H9 (cell line): Measurements from ENCODE around the gene ANKRD13B. TPM values are rescaled to one million over a fixed set of nuclear protein-coding genes. Genes with fewer than 3 reads are reported as not detected.

Experiments
- DNase-seq: peaks from one replicate; pipeline ENCODE4 v3.0.0-alpha.2; 2017
- H2AFZ ChIP-seq: one replicate; pipeline ENCODE4 v1.6.1; 2013; ENCODE audit warnings: mild to moderate bottlenecking, low read length, control low read depth, moderate library complexity
- H2AK5ac ChIP-seq: 2 replicates; pipeline ENCODE4 v1.6.1; 2013; ENCODE audit warnings: low read length, control low read depth, mixed read lengths; ENCODE audit not compliant: insufficient read length
- H2BK120ac ChIP-seq: one replicate; pipeline ENCODE4 v1.6.1; 2013; ENCODE audit warnings: low read depth, mild to moderate bottlenecking, low read length, control low read depth, inconsistent platforms; ENCODE audit not compliant: poor library complexity, severe bottlenecking
- H2BK12ac ChIP-seq: 2 replicates; pipeline ENCODE4 v1.6.1; 2013; ENCODE audit warnings: low read length, control low read depth, mixed read lengths, low read depth; ENCODE audit not compliant: insufficient read length
- H2BK15ac ChIP-seq: 2 replicates; pipeline ENCODE4 v1.6.1; 2013; ENCODE audit warnings: low read depth, low read length, control low read depth
- H2BK20ac ChIP-seq: one replicate; pipeline ENCODE4 v1.6.1; 2013; ENCODE audit warnings: low read depth, mild to moderate bottlenecking, low read length, control low read depth, inconsistent platforms; ENCODE audit not compliant: poor library complexity, severe bottlenecking
- H2BK5ac ChIP-seq: 2 replicates; pipeline ENCODE4 v1.6.1; 2013; ENCODE audit warnings: low read length, control low read depth, mixed read lengths; ENCODE audit not compliant: insufficient read length
- H3K14ac ChIP-seq: 2 replicates; pipeline ENCODE4 v1.6.1; 2013; ENCODE audit warnings: low read length, control low read depth; ENCODE audit not compliant: insufficient read depth
- H3K18ac ChIP-seq: 2 replicates; pipeline ENCODE4 v1.6.1; 2013; ENCODE audit warnings: low read depth, mild to moderate bottlenecking, mixed read lengths, low read length, control low read depth; ENCODE audit not compliant: insufficient read length
- H3K23ac ChIP-seq: 2 replicates; pipeline ENCODE4 v1.6.1; 2013; ENCODE audit warnings: low read length, control low read depth, mixed read lengths, low read depth; ENCODE audit not compliant: insufficient read length
- H3K23me2 ChIP-seq: 2 replicates; pipeline ENCODE4 v1.6.1; 2013; ENCODE audit warnings: low read depth, mild to moderate bottlenecking, mixed read lengths, low read length, control low read depth; ENCODE audit not compliant: insufficient read length, poor library complexity, severe bottlenecking
- H3K27ac ChIP-seq: 2 replicates; pipeline ENCODE4 v1.5.1; 2013; ENCODE audit warnings: low read length, control low read depth, mixed read lengths, low read depth; ENCODE audit not compliant: insufficient read length
- H3K27me3 ChIP-seq: 2 replicates; pipeline ENCODE4 v1.6.1; 2013; ENCODE audit warnings: low read length, control low read depth, inconsistent platforms; ENCODE audit not compliant: insufficient read depth
- H3K4ac ChIP-seq: 2 replicates; pipeline ENCODE4 v1.6.1; 2013; ENCODE audit warnings: low read depth, mild to moderate bottlenecking, control low read depth, inconsistent platforms, low read length, moderate library complexity
- H3K4me1 ChIP-seq: 2 replicates; pipeline ENCODE4 v1.6.1; 2013; ENCODE audit warnings: low read length, control low read depth, inconsistent platforms; ENCODE audit not compliant: insufficient read depth
- H3K4me2 ChIP-seq: 2 replicates; pipeline ENCODE4 v1.6.1; 2013; ENCODE audit warnings: low read length, control low read depth, mixed read lengths; ENCODE audit not compliant: insufficient read length, insufficient read depth
- H3K56ac ChIP-seq: 2 replicates; pipeline ENCODE4 v1.6.1; 2013; ENCODE audit warnings: low read depth, mild to moderate bottlenecking, mixed read lengths, low read length, control low read depth; ENCODE audit not compliant: insufficient read length
- H3K79me1 ChIP-seq: 2 replicates; pipeline ENCODE4 v1.6.1; 2013; ENCODE audit warnings: low read depth, mild to moderate bottlenecking, moderate library complexity, low read length, control low read depth, inconsistent platforms; ENCODE audit not compliant: insufficient read depth, poor library complexity, severe bottlenecking
- H3K79me2 ChIP-seq: 2 replicates; pipeline ENCODE4 v1.6.1; 2013; ENCODE audit warnings: low read length, control low read depth, inconsistent platforms; ENCODE audit not compliant: insufficient read depth
- H3K9ac ChIP-seq: 2 replicates; pipeline ENCODE4 v1.6.1; 2013; ENCODE audit warnings: low read length, control low read depth, mixed read lengths; ENCODE audit not compliant: insufficient read length; ENCODE audit errors: extremely low read depth
- H3K9me3 ChIP-seq: one replicate; pipeline ENCODE4 v1.6.1; 2013; ENCODE audit warnings: low read depth, low read length, inconsistent platforms; ENCODE audit not compliant: control insufficient read depth
- H3T11ph ChIP-seq: one replicate; pipeline ENCODE4 v1.6.1; 2013; ENCODE audit warnings: mild to moderate bottlenecking, low read length, control low read depth, inconsistent platforms
- H4K20me1 ChIP-seq: one replicate; pipeline ENCODE4 v1.6.1; 2013; ENCODE audit not compliant: control insufficient read depth, insufficient read length, insufficient read depth
- H4K5ac ChIP-seq: 2 replicates; pipeline ENCODE4 v1.6.1; 2013; ENCODE audit warnings: low read depth, mild to moderate bottlenecking, mixed read lengths, low read length, control low read depth; ENCODE audit not compliant: insufficient read length
- H4K8ac ChIP-seq: replicated peaks from 2 replicates; pipeline ENCODE4 v1.6.1; 2013; ENCODE audit warnings: low read length, control low read depth, mixed read lengths, low read depth; ENCODE audit not compliant: insufficient read length
- H4K91ac ChIP-seq: 2 replicates; pipeline ENCODE4 v1.6.1; 2013; ENCODE audit warnings: low read depth, mild to moderate bottlenecking, moderate library complexity, mixed read lengths, low read length, control low read depth; ENCODE audit not compliant: insufficient read length
- H3K27ac Mint-ChIP-seq, 3 experiments: 2 replicates in 2 of 3; 3 replicates in 1 of 3; pipeline ENCODE4 v1.8.0; 2020 to 2021; ENCODE audit warnings: mixed read lengths in 3 of 3, mild to moderate bottlenecking in 1 of 3, moderate library complexity in 1 of 3
- H3K27me3 Mint-ChIP-seq: 2 replicates; pipeline ENCODE4 v1.8.0; 2021; ENCODE audit warnings: low read depth, mild to moderate bottlenecking, moderate library complexity, mixed read lengths
- H3K36me3 Mint-ChIP-seq, 3 experiments: 2 replicates in 2 of 3; 3 replicates in 1 of 3; pipeline ENCODE4 v1.8.0; 2020 to 2021; ENCODE audit warnings: low read depth in 3 of 3, mixed read lengths in 3 of 3; ENCODE audit not compliant: insufficient read depth in 1 of 3
- H3K4me1 Mint-ChIP-seq, 2 experiments: 2 replicates each; pipeline ENCODE4 v1.8.0; 2020; ENCODE audit warnings: mixed read lengths in 2 of 2
- H3K4me3 Mint-ChIP-seq, 2 experiments: 2 replicates in 1 of 2; 3 replicates in 1 of 2; pipeline ENCODE4 v1.8.0; 2020 to 2021; ENCODE audit warnings: mild to moderate bottlenecking in 2 of 2, mixed read lengths in 2 of 2, moderate library complexity in 1 of 2
- H3K9me3 Mint-ChIP-seq, 2 experiments: 2 replicates in 1 of 2; 3 replicates in 1 of 2; pipeline ENCODE4 v1.8.0; 2020; ENCODE audit warnings: mild to moderate bottlenecking in 2 of 2, mixed read lengths in 2 of 2, moderate library complexity in 1 of 2
- WGBS: extraction: QIAGEN DNeasy Blood & Tissue Kit; methylation state at CpG from one replicate; pipeline ENCODE4 v1.1.7; 2013; ENCODE audit warnings: missing lambda C conversion rate, low lambda C conversion rate, mixed read lengths; ENCODE audit not compliant: insufficient read length; ENCODE audit errors: extremely low coverage; 5-methylcytosine and 5-hydroxymethylcytosine counted together
- total RNA-seq: library from RNA; stranded (reverse); gene quantifications from 2 replicates; pipeline ENCODE4 v1.2.1, GENCODE V29; 2021
- TF ChIP-seq, protein P1 (sequence below): fragments of 200-600 bp; sonication (generic); conservative IDR thresholded peaks from 3 replicates; pipeline ENCODE4 v1.8.0; 2021; ENCODE audit warnings: antibody characterized with exemption, mild to moderate bottlenecking

The ANKRD13B gene
- total RNA-seq, 1 experiment from 2014 or later: 24.2 TPM

DNA sequence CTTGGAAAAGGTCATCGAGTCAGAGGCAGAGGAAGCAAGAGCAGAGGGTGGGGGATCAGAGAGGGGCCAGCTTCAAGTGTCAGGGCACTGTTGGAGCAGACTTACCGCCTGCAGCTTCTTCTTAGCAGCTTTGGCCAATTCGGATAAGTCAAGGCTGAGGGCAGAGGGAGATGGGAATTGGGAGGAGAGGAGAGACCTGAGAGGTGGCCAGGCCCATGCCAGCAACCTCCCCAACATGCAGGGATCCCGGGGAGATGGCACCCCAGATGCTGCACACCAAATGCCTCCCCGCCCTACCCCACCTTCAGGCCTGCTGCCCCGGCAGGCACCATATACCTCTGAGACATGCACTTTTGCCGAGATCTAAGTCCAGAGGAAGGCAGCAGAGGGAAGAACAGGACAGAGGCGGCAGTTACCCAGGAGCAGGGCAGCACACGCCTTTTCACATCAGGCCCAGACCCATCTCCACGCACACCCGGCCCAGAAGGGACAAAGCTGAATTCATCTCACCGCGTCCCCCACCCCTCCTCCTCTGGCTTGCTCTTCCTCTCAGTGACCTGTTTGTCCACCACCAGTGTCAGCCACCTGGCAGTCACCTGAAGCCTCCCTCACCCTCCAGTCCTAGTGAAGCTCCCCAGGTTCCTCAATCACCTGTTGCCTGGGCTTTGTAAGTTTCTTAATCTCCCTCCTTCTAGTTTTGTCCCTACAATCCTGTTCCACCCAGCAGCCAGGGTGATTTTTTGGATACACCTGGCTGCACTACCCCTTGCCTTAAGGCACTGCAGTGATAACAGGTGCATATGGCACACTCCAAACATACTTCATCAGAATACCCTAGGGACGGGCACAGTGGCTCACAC is 14.1 kb upstream of the ANKRD13B start:
- no CpG with 5 or more reads among the region's 14 CpGs for WGBS
- Mint-ChIP-seq H3K4me1 (peaks cover 2 to 6% of the 10 kb centered on the region in 2 experiments), H3K36me3 (peaks cover 27 to 77% (median 61%) of the 10 kb centered on the region in 3 experiments), H3K9me3 (no peaks in the 10 kb centered on the region), H3K4me3 (no peak overlapping the region), H3K27ac (peak overlapping the region; percentile 33 to 77 (median 64); a peak in 3 of 7 replicates), H3K27me3 (no peaks in the 10 kb centered on the region)
- Histone ChIP-seq H2BK15ac (no peak overlapping the region), H2AK5ac (no peak overlapping the region), H2AFZ (no peak overlapping the region), H3K18ac (no peak overlapping the region), H3K27me3 (no peaks in the 10 kb centered on the region), H3K4ac (no peak overlapping the region), H3T11ph (no peak overlapping the region), H3K27ac (no peak overlapping the region), H3K79me1 (no peaks in the 10 kb centered on the region), H4K20me1 (peaks cover 2% of the 10 kb centered on the region), H3K9me3 (no peaks in the 10 kb centered on the region), H3K79me2 (no peaks in the 10 kb centered on the region), H3K56ac (no peak overlapping the region), H3K4me2 (no peak overlapping the region), H3K14ac (no peak overlapping the region; the same call in 1 of the 2 replicates), H3K23ac (no peak overlapping the region), H4K8ac (no peak overlapping the region), H3K23me2 (no peaks in the 10 kb centered on the region), H3K9ac (no peak overlapping the region), H4K91ac (no peak overlapping the region), H2BK20ac (no peak overlapping the region), H3K4me1 (no peaks in the 10 kb centered on the region), H4K5ac (no peak overlapping the region), H2BK12ac (no peak overlapping the region), H2BK5ac (no peak overlapping the region), H2BK120ac (no peak overlapping the region)
- TF ChIP-seq, protein P1, sequence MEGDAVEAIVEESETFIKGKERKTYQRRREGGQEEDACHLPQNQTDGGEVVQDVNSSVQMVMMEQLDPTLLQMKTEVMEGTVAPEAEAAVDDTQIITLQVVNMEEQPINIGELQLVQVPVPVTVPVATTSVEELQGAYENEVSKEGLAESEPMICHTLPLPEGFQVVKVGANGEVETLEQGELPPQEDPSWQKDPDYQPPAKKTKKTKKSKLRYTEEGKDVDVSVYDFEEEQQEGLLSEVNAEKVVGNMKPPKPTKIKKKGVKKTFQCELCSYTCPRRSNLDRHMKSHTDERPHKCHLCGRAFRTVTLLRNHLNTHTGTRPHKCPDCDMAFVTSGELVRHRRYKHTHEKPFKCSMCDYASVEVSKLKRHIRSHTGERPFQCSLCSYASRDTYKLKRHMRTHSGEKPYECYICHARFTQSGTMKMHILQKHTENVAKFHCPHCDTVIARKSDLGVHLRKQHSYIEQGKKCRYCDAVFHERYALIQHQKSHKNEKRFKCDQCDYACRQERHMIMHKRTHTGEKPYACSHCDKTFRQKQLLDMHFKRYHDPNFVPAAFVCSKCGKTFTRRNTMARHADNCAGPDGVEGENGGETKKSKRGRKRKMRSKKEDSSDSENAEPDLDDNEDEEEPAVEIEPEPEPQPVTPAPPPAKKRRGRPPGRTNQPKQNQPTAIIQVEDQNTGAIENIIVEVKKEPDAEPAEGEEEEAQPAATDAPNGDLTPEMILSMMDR: no peak
- DNase-seq: no peak
